GM21619 (cell line): ENCODE measurements around the gene KRTAP5-10.
"Not testable (repeated sequence)": the region's sequence is repeated elsewhere in the genome, so short reads cannot be mapped to it uniquely, and the experiment has no call there.

Source experiments
- ATAC-seq: cut with Tn5 transposase; IDR thresholded peaks from one replicate; pipeline ENCODE4 v1.9.1; 2021; ENCODE audit not compliant: unreplicated experiment

KRTAP5-10 gene

GRCh38 chr11:71542382-71542781, 23.0 kb upstream of the KRTAP5-10 start:
- ATAC-seq = no peak

- no peak for ATAC-seq
Observed at GRCh38 chr11:71542879-71543777, 22.2 kb upstream of the KRTAP5-10 start.

GRCh38 chr11:71543866-71544265, 21.5 kb upstream of the KRTAP5-10 start:
- no peak for ATAC-seq

- ATAC-seq = no peak
Observed at GRCh38 chr11:71544525-71545214, 20.7 kb upstream of the KRTAP5-10 start.

GRCh38 chr11:71545405-71545966, 19.9 kb upstream of the KRTAP5-10 start:
- ATAC-seq = no peak

- ATAC-seq = no peak
Observed at GRCh38 chr11:71548120-71548519, 17.2 kb upstream of the KRTAP5-10 start, which contains the start of gene KRTAP5-9. Gene KRTAP5-9, plus strand, starts transcription at chr11:71548420. Its CDS starts 238 bp downstream, at chr11:71548658.

GRCh38 chr11:71548716-71549151, 16.6 kb upstream of the KRTAP5-10 start:
- ATAC-seq = no peak

- no peak for ATAC-seq
Observed at GRCh38 chr11:71551711-71552110, 13.7 kb upstream of the KRTAP5-10 start.

GRCh38 chr11:71554996-71555395, 10.4 kb upstream of the KRTAP5-10 start:
- no peak for ATAC-seq

- no peak for ATAC-seq
Observed at GRCh38 chr11:71555508-71555907, 9.9 kb upstream of the KRTAP5-10 start.

GRCh38 chr11:71556018-71556417, 9.3 kb upstream of the KRTAP5-10 start:
- no peak for ATAC-seq

- ATAC-seq = no peak
Observed at GRCh38 chr11:71557257-71557656, 8.1 kb upstream of the KRTAP5-10 start.

GRCh38 chr11:71558996-71559395, 6.4 kb upstream of the KRTAP5-10 start:
- no peak for ATAC-seq

- ATAC-seq = no peak
Observed at GRCh38 chr11:71562120-71562519, 3.2 kb upstream of the KRTAP5-10 start.

GRCh38 chr11:71563406-71563805, 2.0 kb upstream of the KRTAP5-10 start:
- ATAC-seq = no peak

GRCh38 chr11:71564430-71564829, 933 bp upstream of the KRTAP5-10 start:
- no peak for ATAC-seq

- ATAC-seq = no peak
Observed at GRCh38 chr11:71566081-71566620, 788 bp downstream of the KRTAP5-10 start.

- ATAC-seq = not testable (repeated sequence)
Observed at GRCh38 chr11:71566626-71567599, 1.6 kb downstream of the KRTAP5-10 start.

- not testable (repeated sequence) for ATAC-seq
Observed at GRCh38 chr11:71567633-71568032, 2.3 kb downstream of the KRTAP5-10 start.

- ATAC-seq = no peak
Observed at GRCh38 chr11:71568704-71569349, 3.5 kb downstream of the KRTAP5-10 start.
